SK-N-SH treated with all-trans-retinoic acid at 6 μM for 48 hours (cell line): Measurements from ENCODE around the gene FAM25A.
"Not testable (repeated sequence)": the region's sequence is repeated elsewhere in the genome, so short reads cannot be mapped to it uniquely, and the experiment has no call there.

ENCODE experiments used
- ATAC-seq: fragments of 200-7000 bp; cut with Tn5 transposase; 3 replicates; pipeline ENCODE4 v1.9.1; 2020; ENCODE audit warnings: mild to moderate bottlenecking, moderate library complexity
- ARNTL ChIP-seq: fragments of 450-650 bp; formaldehyde crosslinking; IDR thresholded peaks from 2 replicates; pipeline ENCODE4 v1.5.0; 2020; ENCODE audit warnings: low read depth, mild to moderate bottlenecking, moderate library complexity, borderline replicate concordance
- BACH2 ChIP-seq: fragments of 250-450 bp; sonication (Bioruptor Pico); IDR thresholded peaks from 2 replicates; pipeline ENCODE4 v1.9.0; 2021; ENCODE audit warnings: mild to moderate bottlenecking, borderline replicate concordance
- CREB5 ChIP-seq: fragments of 250-450 bp; sonication (Bioruptor Pico); IDR thresholded peaks from 2 replicates; pipeline ENCODE4 v1.5.1; 2020; ENCODE audit warnings: low read depth, mild to moderate bottlenecking, moderate library complexity
- CSDC2 ChIP-seq: fragments of 250-450 bp; sonication (Bioruptor Pico); IDR thresholded peaks from 2 replicates; pipeline ENCODE4 v1.5.0; 2020; ENCODE audit warnings: mild to moderate bottlenecking, moderate library complexity
- ESRRG ChIP-seq: fragments of 250-450 bp; sonication (Bioruptor Pico); IDR thresholded peaks from 2 replicates; pipeline ENCODE4 v1.6.1; 2021; ENCODE audit warnings: mild to moderate bottlenecking
- GLIS3 ChIP-seq: fragments of 250-450 bp; sonication (Bioruptor Pico); IDR thresholded peaks from 2 replicates; pipeline ENCODE4 v1.5.0; 2020; ENCODE audit warnings: mild to moderate bottlenecking, moderate library complexity
- ISL1 ChIP-seq: fragments of 250-450 bp; sonication (Bioruptor Pico); IDR thresholded peaks from 2 replicates; pipeline ENCODE4 v2.1.2; 2022; ENCODE audit warnings: mild to moderate bottlenecking, moderate library complexity
- OSR1 ChIP-seq: fragments of 250-450 bp; sonication (Bioruptor Pico); IDR thresholded peaks from 2 replicates; pipeline ENCODE4 v1.8.0; 2022; ENCODE audit warnings: moderate library complexity, mild to moderate bottlenecking, inconsistent platforms
- POU6F1 ChIP-seq: fragments of 250-450 bp; sonication (Bioruptor Pico); IDR thresholded peaks from 2 replicates; pipeline ENCODE4 v1.8.0; 2021; ENCODE audit warnings: low read depth, mild to moderate bottlenecking, moderate library complexity, borderline replicate concordance
- RARB ChIP-seq: fragments of 250-450 bp; sonication (Bioruptor Pico); IDR thresholded peaks from 2 replicates; pipeline ENCODE4 v1.8.0; 2021; ENCODE audit warnings: mild to moderate bottlenecking, moderate library complexity
- SNAI2 ChIP-seq: fragments of 250-450 bp; sonication (Bioruptor Pico); IDR thresholded peaks from 2 replicates; pipeline ENCODE4 v1.5.0; 2020; ENCODE audit warnings: mild to moderate bottlenecking, moderate library complexity
- TCF4 ChIP-seq: fragments of 250-450 bp; sonication (Bioruptor Pico); IDR thresholded peaks from 2 replicates; pipeline ENCODE4 v1.8.0; 2021; ENCODE audit warnings: mild to moderate bottlenecking, moderate library complexity, borderline replicate concordance
- TOX ChIP-seq: fragments of 250-450 bp; sonication (Bioruptor Pico); IDR thresholded peaks from 2 replicates; pipeline ENCODE4 v1.8.0; 2021; ENCODE audit warnings: mild to moderate bottlenecking, moderate library complexity, borderline replicate concordance
- TSHZ2 ChIP-seq: fragments of 250-450 bp; sonication (Bioruptor Pico); IDR thresholded peaks from 2 replicates; pipeline ENCODE4 v1.5.0; 2020; ENCODE audit warnings: mild to moderate bottlenecking, moderate library complexity
- ZFP3 ChIP-seq: fragments of 250-450 bp; sonication (Bioruptor Pico); IDR thresholded peaks from 2 replicates; pipeline ENCODE4 v1.5.0; 2020; ENCODE audit warnings: mild to moderate bottlenecking, moderate library complexity
- ZFP30 ChIP-seq: fragments of 450-650 bp; formaldehyde crosslinking; IDR thresholded peaks from 2 replicates; pipeline ENCODE4 v1.5.0; 2022; ENCODE audit warnings: mild to moderate bottlenecking, moderate library complexity
- ZNF70 ChIP-seq: fragments of 450-650 bp; formaldehyde crosslinking; IDR thresholded peaks from 2 replicates; pipeline ENCODE4 v1.5.0; 2020; ENCODE audit warnings: mild to moderate bottlenecking, moderate library complexity
- ZNF8 ChIP-seq: fragments of 450-650 bp; formaldehyde crosslinking; IDR thresholded peaks from 2 replicates; pipeline ENCODE4 v1.5.0; 2020; ENCODE audit warnings: mild to moderate bottlenecking, moderate library complexity
- TF ChIP-seq, protein P1 (sequence below): fragments of 250-450 bp; sonication (Bioruptor Pico); IDR thresholded peaks from 2 replicates; pipeline ENCODE4 v1.8.0; 2020; ENCODE audit warnings: mild to moderate bottlenecking, moderate library complexity, borderline replicate concordance
- TF ChIP-seq, protein P2 (sequence below): fragments of 250-450 bp; sonication (Bioruptor Pico); IDR thresholded peaks from 2 replicates; pipeline ENCODE4 v1.5.1; 2021; ENCODE audit warnings: mild to moderate bottlenecking, moderate library complexity

FAM25A gene

GRCh38 chr10:86978457-86978856 is 41.6 kb upstream of the FAM25A start:
- not testable (repeated sequence) for ATAC-seq

DNA sequence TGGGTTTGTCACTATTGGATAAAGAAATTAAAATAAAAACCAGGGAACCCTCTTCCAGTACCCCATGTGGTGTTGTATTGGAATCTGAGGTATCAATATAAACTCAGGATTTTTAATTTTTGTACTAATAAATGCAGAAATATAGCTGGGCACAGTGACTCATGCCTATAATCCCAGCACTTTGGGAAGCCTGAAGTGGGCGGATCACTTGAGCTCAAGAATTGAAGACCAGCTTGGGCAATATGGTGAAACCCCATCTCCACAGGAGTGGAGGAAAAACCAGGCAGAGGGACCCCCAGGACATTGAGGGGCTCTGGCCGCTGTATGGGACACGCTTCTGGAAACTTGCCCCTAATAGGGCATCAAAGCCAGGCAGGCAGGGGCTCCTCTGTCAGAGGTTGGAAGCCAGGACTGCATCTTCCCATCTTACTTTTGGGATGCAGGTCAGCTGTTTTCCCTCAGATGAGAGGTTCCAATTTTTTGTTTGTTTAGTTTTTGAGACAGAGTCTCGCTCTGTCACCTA is 40.7 kb upstream of the FAM25A start:
- TF ChIP-seq ESRRG (CRISPR knock-in tag) (no peak), OSR1 (CRISPR knock-in tag) (no peak), ARNTL (CRISPR knock-in tag) (no peak), TOX (CRISPR knock-in tag) (no peak), CSDC2 (CRISPR knock-in tag) (no peak), ZNF8 (no peak)
- TF ChIP-seq, protein P1, sequence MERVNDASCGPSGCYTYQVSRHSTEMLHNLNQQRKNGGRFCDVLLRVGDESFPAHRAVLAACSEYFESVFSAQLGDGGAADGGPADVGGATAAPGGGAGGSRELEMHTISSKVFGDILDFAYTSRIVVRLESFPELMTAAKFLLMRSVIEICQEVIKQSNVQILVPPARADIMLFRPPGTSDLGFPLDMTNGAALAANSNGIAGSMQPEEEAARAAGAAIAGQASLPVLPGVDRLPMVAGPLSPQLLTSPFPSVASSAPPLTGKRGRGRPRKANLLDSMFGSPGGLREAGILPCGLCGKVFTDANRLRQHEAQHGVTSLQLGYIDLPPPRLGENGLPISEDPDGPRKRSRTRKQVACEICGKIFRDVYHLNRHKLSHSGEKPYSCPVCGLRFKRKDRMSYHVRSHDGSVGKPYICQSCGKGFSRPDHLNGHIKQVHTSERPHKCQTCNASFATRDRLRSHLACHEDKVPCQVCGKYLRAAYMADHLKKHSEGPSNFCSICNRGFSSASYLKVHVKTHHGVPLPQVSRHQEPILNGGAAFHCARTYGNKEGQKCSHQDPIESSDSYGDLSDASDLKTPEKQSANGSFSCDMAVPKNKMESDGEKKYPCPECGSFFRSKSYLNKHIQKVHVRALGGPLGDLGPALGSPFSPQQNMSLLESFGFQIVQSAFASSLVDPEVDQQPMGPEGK (CRISPR knock-in tag): no peak
- TF ChIP-seq, protein P2, sequence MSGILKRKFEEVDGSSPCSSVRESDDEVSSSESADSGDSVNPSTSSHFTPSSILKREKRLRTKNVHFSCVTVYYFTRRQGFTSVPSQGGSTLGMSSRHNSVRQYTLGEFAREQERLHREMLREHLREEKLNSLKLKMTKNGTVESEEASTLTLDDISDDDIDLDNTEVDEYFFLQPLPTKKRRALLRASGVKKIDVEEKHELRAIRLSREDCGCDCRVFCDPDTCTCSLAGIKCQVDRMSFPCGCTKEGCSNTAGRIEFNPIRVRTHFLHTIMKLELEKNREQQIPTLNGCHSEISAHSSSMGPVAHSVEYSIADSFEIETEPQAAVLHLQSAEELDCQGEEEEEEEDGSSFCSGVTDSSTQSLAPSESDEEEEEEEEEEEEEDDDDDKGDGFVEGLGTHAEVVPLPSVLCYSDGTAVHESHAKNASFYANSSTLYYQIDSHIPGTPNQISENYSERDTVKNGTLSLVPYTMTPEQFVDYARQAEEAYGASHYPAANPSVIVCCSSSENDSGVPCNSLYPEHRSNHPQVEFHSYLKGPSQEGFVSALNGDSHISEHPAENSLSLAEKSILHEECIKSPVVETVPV (CRISPR knock-in tag): no peak
- no peak for ATAC-seq

GRCh38 chr10:86979977-86980448 is 40.1 kb upstream of the FAM25A start:
- ATAC-seq: no peak
- TF ChIP-seq CSDC2 (CRISPR knock-in tag) (no peak), GLIS3 (no peak), ZNF8 (no peak), ISL1 (CRISPR knock-in tag) (no peak), ZFP30 (no peak), TCF4 (no peak), TOX (CRISPR knock-in tag) (no peak), POU6F1 (CRISPR knock-in tag) (no peak), CREB5 (CRISPR knock-in tag) (no peak), RARB (CRISPR knock-in tag) (no peak), TSHZ2 (CRISPR knock-in tag) (no peak), BACH2 (no peak), SNAI2 (CRISPR knock-in tag) (no peak), ZNF70 (no peak)

GRCh38 chr10:86981020-86981419 is 39.1 kb upstream of the FAM25A start:
- not testable (repeated sequence) for ATAC-seq

GRCh38 chr10:86981716-86982115 is 38.4 kb upstream of the FAM25A start:
- no peak for ATAC-seq
- TF ChIP-seq RARB (CRISPR knock-in tag) (no peak), ARNTL (CRISPR knock-in tag) (no peak), SNAI2 (CRISPR knock-in tag) (no peak), ESRRG (CRISPR knock-in tag) (no peak), OSR1 (CRISPR knock-in tag) (no peak), BACH2 (no peak), ZNF8 (no peak), CSDC2 (CRISPR knock-in tag) (no peak), ZFP30 (no peak), GLIS3 (no peak), ZNF70 (no peak), ZFP3 (CRISPR knock-in tag) (no peak), TCF4 (no peak), TSHZ2 (CRISPR knock-in tag) (no peak)
- TF ChIP-seq, protein P2 (CRISPR knock-in tag): no peak
